Stimulated activated CD8-positive, alpha-beta memory T cell treated with anti-CD3 and anti-CD28 coated beads, Interleukin-15, amount 100 ng/mL, for 24 hours (primary cell): Measurements from ENCODE around the gene CERS2.
"Not testable (repeated sequence)": the region's sequence is repeated elsewhere in the genome, so short reads cannot be mapped to it uniquely, and the experiment has no call there.

ENCODE experiments used
- DNase-seq: peaks from one replicate; pipeline ENCODE4 v3.0.0-alpha.2; 2020; ENCODE audit warnings: low read depth

CERS2 gene

GRCh38 chr1:150969626-150970025, 5.0 kb downstream of the CERS2 start:
- DNase-seq, result no peak

- DNase-seq, result no peak
Measured at GRCh38 chr1:150968491-150968890, 6.1 kb downstream of the CERS2 start.

GRCh38 chr1:150967936-150968335, 6.7 kb downstream of the CERS2 start:
- DNase-seq, result no peak

- no peak for DNase-seq
Measured at GRCh38 chr1:150966011-150966410, 8.6 kb downstream of the CERS2 start.

GRCh38 chr1:150965605-150966004, 9.0 kb downstream of the CERS2 start:
- no peak for DNase-seq

- DNase-seq, result no peak
Measured at GRCh38 chr1:150964164-150964489, 10.5 kb downstream of the CERS2 start.

GRCh38 chr1:150963321-150964163, 11.1 kb downstream of the CERS2 start:
- DNase-seq, result no peak

- DNase-seq, result no peak
Measured at GRCh38 chr1:150961756-150962155, 12.9 kb downstream of the CERS2 start.

GRCh38 chr1:150960646-150961045, 14.0 kb downstream of the CERS2 start:
- no peak for DNase-seq

- no peak for DNase-seq
Measured at GRCh38 chr1:150957666-150958065, 17.0 kb downstream of the CERS2 start.

- DNase-seq, result no peak
Measured at GRCh38 chr1:150955280-150955679, 19.4 kb downstream of the CERS2 start.

- no peak for DNase-seq
Measured at GRCh38 chr1:150954708-150955107, 19.9 kb downstream of the CERS2 start.

GRCh38 chr1:150944856-150945255, 29.8 kb downstream of the CERS2 start:
- no peak for DNase-seq

GRCh38 chr1:150931773-150932172, 42.9 kb downstream of the CERS2 start:
- DNase-seq, result no peak

- DNase-seq, result not testable (repeated sequence)
Measured at GRCh38 chr1:150928775-150929174, 45.9 kb downstream of the CERS2 start.

GRCh38 chr1:150928286-150928685, 46.3 kb downstream of the CERS2 start:
- DNase-seq, result no peak

- no peak for DNase-seq
Measured at GRCh38 chr1:150927624-150928023, 47.0 kb downstream of the CERS2 start.

GRCh38 chr1:150926097-150926741, 48.4 kb downstream of the CERS2 start, which contains the start of gene SETDB1:
Gene SETDB1 (plus strand): TSS chr1:150926363. CDS start chr1:150927715, 1,352 bp downstream.
- peak; percentile 70 for DNase-seq

- no peak for DNase-seq
Measured at GRCh38 chr1:150925080-150925479, 49.6 kb downstream of the CERS2 start.

- DNase-seq, result no peak
Measured at GRCh38 chr1:150922519-150922975, 52.1 kb downstream of the CERS2 start.

GRCh38 chr1:150917387-150917786, 57.2 kb downstream of the CERS2 start:
- no peak for DNase-seq
